ENCODE data around the gene MC2R.

MC2R gene

DNA sequence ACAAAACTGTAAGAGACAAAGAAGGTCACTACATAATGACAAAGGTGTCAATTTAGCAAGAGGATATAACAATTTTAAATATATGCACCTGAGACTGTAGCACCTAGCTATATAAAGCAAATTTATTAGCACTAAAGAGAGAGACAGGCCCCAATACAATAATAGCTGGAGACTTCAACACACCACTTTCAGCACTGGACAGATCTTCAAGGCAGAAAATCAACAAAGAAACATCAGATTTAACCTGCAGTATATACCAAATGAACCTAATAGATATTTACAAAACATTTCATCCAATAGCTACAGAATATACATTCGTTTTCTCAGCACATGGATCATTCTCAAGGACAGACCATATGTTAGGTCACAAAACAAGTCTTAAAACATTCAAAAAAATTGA lies 14.7 kb downstream of the MC2R start:
- Histone ChIP-seq H3K4me1 (ENCODE audit: control insufficient read depth in 2 of 2, insufficient read depth in 2 of 2, low read length in 2 of 2) (no peaks in the 10 kb centered on the region), H3K27me3 (ENCODE audit: control insufficient read depth in 2 of 2, insufficient read depth in 2 of 2, low read length in 2 of 2) (no peaks in the 10 kb centered on the region), H3K36me3 (ENCODE audit: control insufficient read depth in 2 of 2, insufficient read depth in 2 of 2, low read length in 2 of 2) (no peaks in the 10 kb centered on the region), H3K27ac (ENCODE audit: low read depth in 2 of 2, low read length in 2 of 2) (no peak overlapping the region), H3K4me3 (ENCODE audit: low read length in 2 of 2) (no peak overlapping the region), H3K9me3 (ENCODE audit: control insufficient read depth in 2 of 2, low read length in 2 of 2) (no peaks in the 10 kb centered on the region), H3K9ac (ENCODE audit: low read depth in 1 of 2, low read length in 2 of 2) (no peak overlapping the region)

DNA sequence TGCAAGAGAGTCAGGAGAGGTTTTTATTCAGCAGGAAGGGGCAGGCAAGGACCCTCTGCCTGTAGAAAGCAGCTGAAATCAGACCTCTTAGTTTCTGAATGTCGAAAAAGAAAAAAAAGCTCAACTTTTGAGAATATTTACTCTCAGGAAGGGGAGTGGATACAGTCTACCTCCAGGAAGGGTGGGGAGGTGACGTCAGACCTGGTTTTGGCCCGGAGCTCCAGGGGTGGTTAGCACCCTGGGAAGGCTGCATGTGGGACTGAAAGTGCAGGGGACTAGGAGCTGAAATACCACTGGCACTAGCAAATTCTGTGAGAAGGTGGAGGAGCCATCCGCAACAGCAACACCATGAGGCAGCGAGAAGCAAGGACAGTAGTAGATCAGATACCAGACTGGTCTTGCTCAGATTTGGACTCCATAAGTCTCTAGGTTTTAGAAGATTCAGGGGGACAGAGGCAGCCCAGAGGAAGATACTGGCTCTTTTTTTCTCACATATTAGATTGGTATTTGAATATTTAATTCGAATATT lies 19.8 kb downstream of the MC2R start:
- H3K27me3 ChIP-seq (ENCODE audit: control insufficient read depth in 2 of 2, insufficient read depth in 2 of 2, low read length in 2 of 2), result no peaks in the 10 kb centered on the region
- H3K4me3 ChIP-seq (ENCODE audit: low read length in 2 of 2), result no peak overlapping the region
- H3K9ac ChIP-seq (ENCODE audit: low read depth in 1 of 2, low read length in 2 of 2), result no peak overlapping the region
- H3K27ac ChIP-seq (ENCODE audit: low read depth in 2 of 2, low read length in 2 of 2), result no peak overlapping the region
- no peaks in the 10 kb centered on the region for H3K36me3 ChIP-seq (ENCODE audit: control insufficient read depth in 2 of 2, insufficient read depth in 2 of 2, low read length in 2 of 2)
- no peaks in the 10 kb centered on the region for H3K9me3 ChIP-seq (ENCODE audit: control insufficient read depth in 2 of 2, low read length in 2 of 2)
- H3K4me1 ChIP-seq (ENCODE audit: control insufficient read depth in 2 of 2, insufficient read depth in 2 of 2, low read length in 2 of 2), result no peaks in the 10 kb centered on the region

DNA sequence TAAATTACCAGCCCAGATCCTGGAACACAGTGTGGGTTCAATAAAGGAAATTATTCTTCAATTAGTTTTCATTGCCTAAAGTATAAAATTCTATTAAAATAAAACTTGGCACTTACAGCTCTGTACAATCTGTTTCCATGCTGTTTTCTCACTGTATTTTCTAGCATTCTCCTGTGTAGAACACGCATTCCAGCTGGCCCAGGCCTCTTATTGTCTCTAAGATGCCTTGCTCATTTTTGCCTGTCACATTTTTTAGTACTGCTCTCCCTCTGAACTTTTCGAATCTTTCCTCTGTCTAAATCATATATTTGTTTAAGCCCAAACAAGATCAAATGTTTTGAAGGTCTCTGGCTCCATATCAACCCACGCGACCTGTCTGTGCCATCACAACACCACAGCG lies 20.8 kb downstream of the MC2R start:
- Histone ChIP-seq H3K27me3 (ENCODE audit: control insufficient read depth in 2 of 2, insufficient read depth in 2 of 2, low read length in 2 of 2) (no peaks in the 10 kb centered on the region), H3K9ac (ENCODE audit: low read depth in 1 of 2, low read length in 2 of 2) (no peak overlapping the region), H3K4me1 (ENCODE audit: control insufficient read depth in 2 of 2, insufficient read depth in 2 of 2, low read length in 2 of 2) (no peaks in the 10 kb centered on the region), H3K9me3 (ENCODE audit: control insufficient read depth in 2 of 2, low read length in 2 of 2) (no peaks in the 10 kb centered on the region), H3K27ac (ENCODE audit: low read depth in 2 of 2, low read length in 2 of 2) (no peak overlapping the region), H3K4me3 (ENCODE audit: low read length in 2 of 2) (no peak overlapping the region), H3K36me3 (ENCODE audit: control insufficient read depth in 2 of 2, insufficient read depth in 2 of 2, low read length in 2 of 2) (no peaks in the 10 kb centered on the region)

DNA sequence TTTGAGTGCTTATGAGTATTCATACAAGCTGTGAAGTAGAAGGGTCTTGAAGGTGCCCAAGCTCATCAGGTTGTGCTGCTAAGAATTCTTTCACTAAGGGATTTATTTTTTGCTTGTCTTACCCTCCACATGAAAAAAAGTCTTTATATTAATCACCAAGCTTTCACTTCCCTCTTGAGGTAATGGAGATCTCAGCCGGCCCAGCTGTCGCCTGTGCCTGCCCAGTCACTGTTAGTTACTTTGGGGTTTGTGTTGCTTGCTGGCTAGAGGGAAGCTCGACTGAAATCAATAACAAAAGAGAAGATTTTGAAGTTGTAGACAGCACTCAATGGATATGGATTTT lies 21.9 kb downstream of the MC2R start:
- Histone ChIP-seq H3K4me3 (ENCODE audit: low read length in 2 of 2) (no peak overlapping the region), H3K9ac (ENCODE audit: low read depth in 1 of 2, low read length in 2 of 2) (no peak overlapping the region), H3K9me3 (ENCODE audit: control insufficient read depth in 2 of 2, low read length in 2 of 2) (no peaks in the 10 kb centered on the region), H3K27ac (ENCODE audit: low read depth in 2 of 2, low read length in 2 of 2) (no peak overlapping the region), H3K27me3 (ENCODE audit: control insufficient read depth in 2 of 2, insufficient read depth in 2 of 2, low read length in 2 of 2) (no peaks in the 10 kb centered on the region), H3K36me3 (ENCODE audit: control insufficient read depth in 2 of 2, insufficient read depth in 2 of 2, low read length in 2 of 2) (no peaks in the 10 kb centered on the region), H3K4me1 (ENCODE audit: control insufficient read depth in 2 of 2, insufficient read depth in 2 of 2, low read length in 2 of 2) (no peaks in the 10 kb centered on the region)

DNA sequence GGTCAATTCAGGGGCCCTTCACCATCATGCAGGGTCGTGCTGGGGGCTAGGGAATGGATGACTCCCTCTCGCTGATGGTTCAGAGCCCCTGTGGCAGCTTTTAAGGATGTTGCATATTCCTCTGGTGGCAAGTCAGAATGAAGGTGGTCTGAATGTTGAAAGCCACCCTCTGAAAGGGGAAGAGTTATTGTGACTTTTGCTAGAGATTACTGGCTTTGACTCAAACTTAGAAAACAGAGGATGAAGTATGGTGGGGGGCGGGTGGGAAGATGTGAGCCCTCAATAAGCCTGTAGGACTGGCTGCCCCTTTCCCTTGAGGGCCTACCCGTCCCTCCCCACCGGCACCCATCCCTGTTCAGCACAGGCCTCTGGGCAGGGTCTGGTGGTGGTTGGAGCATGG lies 23.2 kb downstream of the MC2R start:
- Histone ChIP-seq H3K4me1 (ENCODE audit: control insufficient read depth in 2 of 2, insufficient read depth in 2 of 2, low read length in 2 of 2) (no peaks in the 10 kb centered on the region), H3K9me3 (ENCODE audit: control insufficient read depth in 2 of 2, low read length in 2 of 2) (no peaks in the 10 kb centered on the region), H3K36me3 (ENCODE audit: control insufficient read depth in 2 of 2, insufficient read depth in 2 of 2, low read length in 2 of 2) (no peaks in the 10 kb centered on the region), H3K4me3 (ENCODE audit: low read length in 2 of 2) (no peak overlapping the region), H3K27me3 (ENCODE audit: control insufficient read depth in 2 of 2, insufficient read depth in 2 of 2, low read length in 2 of 2) (no peaks in the 10 kb centered on the region), H3K27ac (ENCODE audit: low read depth in 2 of 2, low read length in 2 of 2) (no peak overlapping the region), H3K9ac (ENCODE audit: low read depth in 1 of 2, low read length in 2 of 2) (no peak overlapping the region)

DNA sequence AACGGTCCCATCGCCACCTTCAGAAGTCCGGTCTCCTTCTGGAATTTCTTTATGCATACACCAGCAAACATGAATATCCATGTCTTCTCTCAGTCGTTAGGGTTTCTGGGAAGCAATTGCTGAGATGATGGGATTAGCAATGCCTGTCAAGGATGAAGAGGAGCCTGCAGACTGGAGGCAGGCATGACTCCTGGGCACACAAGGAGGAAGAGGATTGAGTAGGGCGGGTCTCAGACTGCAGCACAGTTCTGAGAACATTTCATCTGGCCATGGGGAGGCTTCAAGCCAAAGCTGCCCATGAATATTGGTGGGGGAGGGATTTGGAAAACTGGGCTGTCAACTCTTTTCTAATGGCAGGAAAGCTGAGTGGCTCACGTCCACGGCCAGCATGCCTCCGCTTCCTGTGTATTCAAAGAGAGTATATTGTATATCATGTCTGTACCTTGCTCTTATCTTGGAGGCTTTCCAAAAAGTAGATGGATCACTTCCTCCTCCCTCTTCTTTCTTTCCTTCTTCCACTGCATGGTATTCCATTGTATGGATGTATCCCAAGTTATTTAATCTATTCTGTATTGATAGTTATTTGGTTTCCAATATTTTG lies 24.5 kb downstream of the MC2R start:
- Histone ChIP-seq H3K9ac (ENCODE audit: low read depth in 1 of 2, low read length in 2 of 2) (no peak overlapping the region), H3K27me3 (ENCODE audit: control insufficient read depth in 2 of 2, insufficient read depth in 2 of 2, low read length in 2 of 2) (no peaks in the 10 kb centered on the region), H3K4me1 (ENCODE audit: control insufficient read depth in 2 of 2, insufficient read depth in 2 of 2, low read length in 2 of 2) (no peaks in the 10 kb centered on the region), H3K36me3 (ENCODE audit: control insufficient read depth in 2 of 2, insufficient read depth in 2 of 2, low read length in 2 of 2) (no peaks in the 10 kb centered on the region), H3K4me3 (ENCODE audit: low read length in 2 of 2) (no peak overlapping the region), H3K27ac (ENCODE audit: low read depth in 2 of 2, low read length in 2 of 2) (no peak overlapping the region), H3K9me3 (ENCODE audit: control insufficient read depth in 2 of 2, low read length in 2 of 2) (no peaks in the 10 kb centered on the region)

DNA sequence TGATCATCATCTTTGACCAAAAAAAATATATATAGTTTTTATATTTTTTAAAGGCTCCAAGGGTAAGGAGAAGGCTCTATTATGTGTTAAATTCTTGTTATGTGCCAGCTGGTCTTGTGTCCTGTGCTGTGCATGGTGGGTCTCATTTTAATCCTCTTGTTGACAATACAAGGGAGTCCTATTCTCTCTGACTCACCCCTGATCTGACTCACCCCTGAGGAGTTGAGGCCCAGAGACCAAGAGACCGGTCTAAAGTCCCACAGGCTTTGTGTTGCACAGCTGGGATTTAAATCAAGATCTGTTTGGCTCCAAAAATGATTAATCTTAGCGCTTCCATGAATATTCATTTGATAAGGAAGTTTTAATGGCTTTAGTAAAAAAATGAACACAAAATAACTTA lies 25.7 kb downstream of the MC2R start:
- Histone ChIP-seq H3K4me1 (ENCODE audit: control insufficient read depth in 2 of 2, insufficient read depth in 2 of 2, low read length in 2 of 2) (no peaks in the 10 kb centered on the region), H3K4me3 (ENCODE audit: low read length in 2 of 2) (no peak overlapping the region), H3K9ac (ENCODE audit: low read depth in 1 of 2, low read length in 2 of 2) (no peak overlapping the region), H3K9me3 (ENCODE audit: control insufficient read depth in 2 of 2, low read length in 2 of 2) (no peaks in the 10 kb centered on the region), H3K27ac (ENCODE audit: low read depth in 2 of 2, low read length in 2 of 2) (no peak overlapping the region), H3K36me3 (ENCODE audit: control insufficient read depth in 2 of 2, insufficient read depth in 2 of 2, low read length in 2 of 2) (no peaks in the 10 kb centered on the region), H3K27me3 (ENCODE audit: control insufficient read depth in 2 of 2, insufficient read depth in 2 of 2, low read length in 2 of 2) (no peaks in the 10 kb centered on the region)

DNA sequence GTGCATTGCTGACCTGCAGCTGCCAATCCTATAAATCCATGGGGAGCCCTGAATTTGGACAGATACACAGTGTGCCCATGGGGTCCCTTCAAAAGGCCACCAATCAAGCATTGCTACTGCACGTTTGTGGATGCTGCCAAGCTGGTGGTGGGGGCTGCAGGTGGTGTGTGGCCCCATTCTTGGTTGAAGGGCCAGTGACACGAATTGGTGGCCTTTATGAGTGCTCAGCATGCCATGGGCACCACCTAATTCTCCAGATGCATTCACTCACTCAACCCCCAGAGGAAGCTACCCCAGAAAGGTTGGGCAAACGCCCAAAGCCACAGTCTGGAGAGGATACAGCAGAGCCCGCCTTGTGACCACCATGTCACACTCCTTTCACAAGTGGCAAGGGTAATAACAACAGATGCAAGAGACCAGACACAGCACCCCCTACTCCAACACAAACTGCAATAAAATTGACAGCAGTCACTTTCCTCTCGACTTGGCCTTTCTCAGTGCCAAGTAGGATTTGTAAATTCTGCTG lies 27.1 kb downstream of the MC2R start:
- H3K27me3 ChIP-seq (ENCODE audit: control insufficient read depth in 2 of 2, insufficient read depth in 2 of 2, low read length in 2 of 2), result no peaks in the 10 kb centered on the region
- no peaks in the 10 kb centered on the region for H3K4me1 ChIP-seq (ENCODE audit: control insufficient read depth in 2 of 2, insufficient read depth in 2 of 2, low read length in 2 of 2)
- no peak overlapping the region for H3K4me3 ChIP-seq (ENCODE audit: low read length in 2 of 2)
- H3K9ac ChIP-seq (ENCODE audit: low read depth in 1 of 2, low read length in 2 of 2), result no peak overlapping the region
- no peak overlapping the region for H3K27ac ChIP-seq (ENCODE audit: low read depth in 2 of 2, low read length in 2 of 2)
- no peaks in the 10 kb centered on the region for H3K9me3 ChIP-seq (ENCODE audit: control insufficient read depth in 2 of 2, low read length in 2 of 2)
- H3K36me3 ChIP-seq (ENCODE audit: control insufficient read depth in 2 of 2, insufficient read depth in 2 of 2, low read length in 2 of 2), result no peaks in the 10 kb centered on the region

DNA sequence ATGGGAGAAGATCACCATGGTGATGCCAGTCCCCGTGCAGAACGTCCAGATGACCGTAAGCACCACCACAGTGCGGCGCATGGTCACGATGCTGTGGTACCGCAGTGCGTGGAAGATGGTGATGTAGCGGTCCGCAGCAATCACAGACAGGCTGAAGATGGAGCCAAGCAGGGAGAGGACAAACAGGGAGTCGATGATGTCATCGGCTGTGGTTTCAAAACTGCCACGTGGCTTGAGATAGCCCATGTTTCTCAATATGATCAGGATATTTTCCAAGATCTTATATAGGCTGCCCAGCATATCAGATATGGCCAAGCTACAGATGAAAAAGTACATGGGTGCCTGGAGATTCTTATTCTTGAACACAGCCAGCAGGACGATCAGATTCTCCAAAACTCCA lies 30.3 kb downstream of the MC2R start:
- H3K4me1 ChIP-seq (ENCODE audit: control insufficient read depth in 2 of 2, insufficient read depth in 2 of 2, low read length in 2 of 2), result no peaks in the 10 kb centered on the region
- no peak overlapping the region for H3K4me3 ChIP-seq (ENCODE audit: low read length in 2 of 2)
- no peaks in the 10 kb centered on the region for H3K27me3 ChIP-seq (ENCODE audit: control insufficient read depth in 2 of 2, insufficient read depth in 2 of 2, low read length in 2 of 2)
- H3K36me3 ChIP-seq (ENCODE audit: control insufficient read depth in 2 of 2, insufficient read depth in 2 of 2, low read length in 2 of 2), result no peaks in the 10 kb centered on the region
- no peak overlapping the region for H3K27ac ChIP-seq (ENCODE audit: low read depth in 2 of 2, low read length in 2 of 2)
- no peak overlapping the region for H3K9ac ChIP-seq (ENCODE audit: low read depth in 1 of 2, low read length in 2 of 2)
- H3K9me3 ChIP-seq (ENCODE audit: control insufficient read depth in 2 of 2, low read length in 2 of 2), result no peaks in the 10 kb centered on the region

DNA sequence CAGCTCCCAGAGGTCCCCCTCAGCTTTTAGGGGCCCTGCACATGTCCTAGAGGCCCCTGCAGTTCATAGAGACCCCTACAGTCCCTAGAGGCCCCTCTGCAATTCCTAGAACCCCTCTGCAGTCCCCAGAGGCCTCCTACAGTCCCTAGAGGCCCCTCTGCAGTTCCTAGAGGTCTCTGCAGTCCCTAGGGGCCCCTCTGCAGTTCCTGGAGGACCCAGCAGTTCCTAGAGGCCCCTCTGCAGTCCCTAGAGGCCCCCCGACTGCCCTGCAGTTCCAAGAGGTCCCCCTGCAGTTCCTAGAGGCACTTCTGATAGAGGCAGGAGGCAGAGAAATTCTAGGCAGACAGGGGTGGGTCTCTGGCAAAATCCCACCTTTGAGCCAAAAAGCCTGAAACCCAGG lies 35.4 kb downstream of the MC2R start:
- Histone ChIP-seq H3K27me3 (ENCODE audit: control insufficient read depth in 2 of 2, insufficient read depth in 2 of 2, low read length in 2 of 2) (no peaks in the 10 kb centered on the region), H3K4me1 (ENCODE audit: control insufficient read depth in 2 of 2, insufficient read depth in 2 of 2, low read length in 2 of 2) (no peaks in the 10 kb centered on the region), H3K9me3 (ENCODE audit: control insufficient read depth in 2 of 2, low read length in 2 of 2) (no peaks in the 10 kb centered on the region), H3K4me3 (ENCODE audit: low read length in 2 of 2) (no peak overlapping the region), H3K36me3 (ENCODE audit: control insufficient read depth in 2 of 2, insufficient read depth in 2 of 2, low read length in 2 of 2) (no peaks in the 10 kb centered on the region), H3K27ac (ENCODE audit: low read depth in 2 of 2, low read length in 2 of 2) (no peak overlapping the region), H3K9ac (ENCODE audit: low read depth in 1 of 2, low read length in 2 of 2) (no peak overlapping the region)

DNA sequence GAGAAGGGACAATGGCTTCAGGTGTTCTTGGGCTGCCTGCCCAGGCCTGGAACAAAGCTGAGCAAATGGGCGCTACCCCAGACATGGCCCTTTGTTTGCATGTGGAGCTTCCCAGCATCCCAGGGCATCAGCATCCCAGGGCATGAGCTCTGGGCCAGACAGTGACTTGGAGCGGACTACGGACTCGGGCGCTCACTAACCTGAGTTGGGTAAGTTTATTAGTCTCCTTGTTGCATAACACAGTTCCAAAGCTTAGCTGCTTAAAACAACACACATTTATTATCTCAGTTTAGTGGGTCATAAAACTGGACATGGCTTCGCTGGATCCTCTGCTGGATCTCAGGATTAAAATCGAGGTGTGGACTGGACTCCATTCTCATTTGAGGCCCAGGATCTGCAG lies 35.8 kb downstream of the MC2R start:
- Histone ChIP-seq H3K27ac (ENCODE audit: low read depth in 2 of 2, low read length in 2 of 2) (no peak overlapping the region), H3K9me3 (ENCODE audit: control insufficient read depth in 2 of 2, low read length in 2 of 2) (no peaks in the 10 kb centered on the region), H3K4me3 (ENCODE audit: low read length in 2 of 2) (no peak overlapping the region), H3K36me3 (ENCODE audit: control insufficient read depth in 2 of 2, insufficient read depth in 2 of 2, low read length in 2 of 2) (no peaks in the 10 kb centered on the region), H3K4me1 (ENCODE audit: control insufficient read depth in 2 of 2, insufficient read depth in 2 of 2, low read length in 2 of 2) (no peaks in the 10 kb centered on the region), H3K9ac (ENCODE audit: low read depth in 1 of 2, low read length in 2 of 2) (no peak overlapping the region), H3K27me3 (ENCODE audit: control insufficient read depth in 2 of 2, insufficient read depth in 2 of 2, low read length in 2 of 2) (no peaks in the 10 kb centered on the region)

Measured in mucosa of rectum (tissue), 2 donors.